A549 treated with AZD9567 at 1 μM for 4 hours (cell line): ENCODE data around the gene SLC28A2. TPM values are rescaled to one million over a fixed set of nuclear protein-coding genes. Genes with fewer than 3 reads are reported as not detected.

Source experiments
- total RNA-seq: library from RNA; stranded (reverse); fragments of 200-300 nt; extraction: Qiagen RNA extraction; gene quantifications from 5 replicates; pipeline ENCODE4 v1.2.3, GENCODE V29; 2022; ENCODE audit not compliant: insufficient read depth

SLC28A2 gene, protein sequence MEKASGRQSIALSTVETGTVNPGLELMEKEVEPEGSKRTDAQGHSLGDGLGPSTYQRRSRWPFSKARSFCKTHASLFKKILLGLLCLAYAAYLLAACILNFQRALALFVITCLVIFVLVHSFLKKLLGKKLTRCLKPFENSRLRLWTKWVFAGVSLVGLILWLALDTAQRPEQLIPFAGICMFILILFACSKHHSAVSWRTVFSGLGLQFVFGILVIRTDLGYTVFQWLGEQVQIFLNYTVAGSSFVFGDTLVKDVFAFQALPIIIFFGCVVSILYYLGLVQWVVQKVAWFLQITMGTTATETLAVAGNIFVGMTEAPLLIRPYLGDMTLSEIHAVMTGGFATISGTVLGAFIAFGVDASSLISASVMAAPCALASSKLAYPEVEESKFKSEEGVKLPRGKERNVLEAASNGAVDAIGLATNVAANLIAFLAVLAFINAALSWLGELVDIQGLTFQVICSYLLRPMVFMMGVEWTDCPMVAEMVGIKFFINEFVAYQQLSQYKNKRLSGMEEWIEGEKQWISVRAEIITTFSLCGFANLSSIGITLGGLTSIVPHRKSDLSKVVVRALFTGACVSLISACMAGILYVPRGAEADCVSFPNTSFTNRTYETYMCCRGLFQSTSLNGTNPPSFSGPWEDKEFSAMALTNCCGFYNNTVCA
- total RNA-seq, result 0.10 TPM in 1 of 5 replicates, not detected in the others

GRCh38 chr15:45251888-45252287 lies at the start of gene SLC28A2:
Gene SLC28A2, plus strand, starts transcription at chr15:45252234. Its CDS starts 982 bp downstream, at chr15:45253216.

Other genes with a start within 250 kb of the SLC28A2 start
- 31.3 to 40.7 TPM (median 33.9 TPM) in 5 replicates for gene SORD, start 229.0 kb upstream of the SLC28A2 start, total RNA-seq
- 0.01 to 0.11 TPM (median 0.03 TPM) in 4 of 5 replicates, not detected in the other for gene DUOX2, start 138.1 kb upstream of the SLC28A2 start, total RNA-seq
- gene DUOXA2, start 137.9 kb upstream of the SLC28A2 start, total RNA-seq, result not detected in 5 replicates
- gene DUOXA1, start 122.4 kb upstream of the SLC28A2 start, total RNA-seq, result 0.03 to 0.10 TPM (median 0.09 TPM) in 3 of 5 replicates, not detected in the others
- not detected in 5 replicates for gene DUOX1, start 122.2 kb upstream of the SLC28A2 start, total RNA-seq
- 0.47 to 0.65 TPM (median 0.61 TPM) in 4 of 5 replicates, not detected in the other for gene SHF, start 64.3 kb upstream of the SLC28A2 start, total RNA-seq
- gene GATM, start 126.3 kb downstream of the SLC28A2 start, total RNA-seq, result 2.3 to 7.9 TPM (median 2.8 TPM) in 5 replicates